Smooth muscle cell (in vitro differentiated cells): ENCODE results near the gene EHD4. TPM values are rescaled to one million over a fixed set of nuclear protein-coding genes. Genes with fewer than 3 reads are reported as not detected.

Experiments
- DNase-seq: peaks from one replicate; lab custom pipeline; 2025; ENCODE audit not compliant: unreplicated experiment; lab: John Stamatoyannopoulos, UW
- H2AFZ ChIP-seq: fragments of 200-600 bp; sonication (generic); 2 replicates; pipeline ENCODE4 v1.6.0; 2016; ENCODE audit warnings: antibody characterized with exemption, low read depth, mild to moderate bottlenecking
- H3F3A ChIP-seq: fragments of 200-600 bp; sonication (generic); 2 replicates; pipeline ENCODE4 v1.6.0; 2017; ENCODE audit warnings: antibody characterized with exemption, low read depth
- H3K27ac ChIP-seq: fragments of 200-600 bp; sonication (generic); 2 replicates; pipeline ENCODE4 v1.5.1; 2016; ENCODE audit warnings: low read depth, mild to moderate bottlenecking
- H3K27me3 ChIP-seq: fragments of 200-600 bp; sonication (generic); 2 replicates; pipeline ENCODE4 v1.6.1; 2016; ENCODE audit warnings: low read depth, mild to moderate bottlenecking
- H3K36me3 ChIP-seq: fragments of 200-600 bp; sonication (generic); 2 replicates; pipeline ENCODE4 v1.5.1; 2016; ENCODE audit warnings: low read depth
- H3K4me1 ChIP-seq: fragments of 200-600 bp; sonication (generic); 2 replicates; pipeline ENCODE4 v1.5.1; 2016; ENCODE audit warnings: low read depth
- H3K4me2 ChIP-seq: fragments of 200-600 bp; sonication (generic); 2 replicates; pipeline ENCODE4 v1.6.0; 2016; ENCODE audit warnings: mild to moderate bottlenecking
- H3K4me3 ChIP-seq: fragments of 200-600 bp; sonication (generic); 2 replicates; pipeline ENCODE4 v1.5.1; 2016; ENCODE audit warnings: mild to moderate bottlenecking
- H3K79me2 ChIP-seq: fragments of 200-600 bp; sonication (generic); 2 replicates; pipeline ENCODE4 v1.6.0; 2016; ENCODE audit warnings: low read depth, mild to moderate bottlenecking
- H3K9ac ChIP-seq: fragments of 200-600 bp; sonication (generic); 2 replicates; pipeline ENCODE4 v1.6.0; 2016; ENCODE audit warnings: low read depth
- H3K9me3 ChIP-seq: fragments of 200-600 bp; sonication (generic); replicated peaks from 2 replicates; pipeline ENCODE4 v1.5.1; 2016; ENCODE audit warnings: low read depth
- H4K20me1 ChIP-seq: fragments of 200-600 bp; sonication (generic); 2 replicates; pipeline ENCODE4 v1.6.0; 2016; ENCODE audit warnings: low read depth
- CTCF ChIP-seq: fragments of 200-600 bp; sonication (generic); IDR thresholded peaks from 2 replicates; pipeline ENCODE4 v1.5.1; 2017; ENCODE audit warnings: borderline replicate concordance, mild to moderate bottlenecking, antibody characterized with exemption; ENCODE audit not compliant: insufficient read depth, poor library complexity, severe bottlenecking
- WGBS: methylation state at CpG from one replicate; pipeline ENCODE4 v1.1.7; 2016; ENCODE audit warnings: low lambda C conversion rate; 5-methylcytosine and 5-hydroxymethylcytosine counted together
- polyA plus RNA-seq: library from polyadenylated mRNA; unstranded; fragments of >200 nt; fragmentation: Nextera tagmentation; extraction: Ambion mirVana; gene quantifications from 2 replicates; pipeline ENCODE4 v1.2.1, GENCODE V29; 2016
- total RNA-seq: library from RNA; depleted of rRNA; stranded (reverse); fragments of >200 nt; gene quantifications from 2 replicates; pipeline ENCODE4 v1.2.3, GENCODE V29; 2014

EHD4 gene
- total and polyA plus RNA-seq, 2 experiments from 2014 or later = 11.5 to 15.8 TPM

- Histone ChIP-seq H3K27ac (no peak overlapping the region), H3K36me3 (no peaks in the 10 kb centered on the region), H2AFZ (no peak overlapping the region), H4K20me1 (no peaks in the 10 kb centered on the region), H3K4me2 (no peak overlapping the region), H3K4me3 (no peak overlapping the region), H3K9me3 (no peaks in the 10 kb centered on the region), H3K79me2 (no peaks in the 10 kb centered on the region), H3K4me1 (no peaks in the 10 kb centered on the region), H3K9ac (no peak overlapping the region), H3F3A (no peaks in the 10 kb centered on the region), H3K27me3 (no peaks in the 10 kb centered on the region)
- no peak for DNase-seq
- TF ChIP-seq CTCF = no peak
- 86% methylated on average over 17 of the region's 17 CpGs for WGBS
These were observed 15.0 kb upstream of the EHD4 start for GRCh38 chr15:41987246-41987924.

- H3K4me1 ChIP-seq = no peaks in the 10 kb centered on the region
- no peak overlapping the region for H3K4me2 ChIP-seq
- no peaks in the 10 kb centered on the region for H3K79me2 ChIP-seq
- H3K9me3 ChIP-seq = no peaks in the 10 kb centered on the region
- no peak for TF ChIP-seq CTCF
- no peaks in the 10 kb centered on the region for H3K36me3 ChIP-seq
- 95% methylated on average over 19 of the region's 19 CpGs for WGBS
- no peaks in the 10 kb centered on the region for H3K27me3 ChIP-seq
- no peak overlapping the region for H2AFZ ChIP-seq
- no peak for DNase-seq
- H4K20me1 ChIP-seq = no peaks in the 10 kb centered on the region
- H3F3A ChIP-seq = no peaks in the 10 kb centered on the region
- no peak overlapping the region for H3K27ac ChIP-seq
- H3K9ac ChIP-seq = no peak overlapping the region
- H3K4me3 ChIP-seq = no peak overlapping the region
These were observed 13.1 kb upstream of the EHD4 start for GRCh38 chr15:41985236-41986160.

- Histone ChIP-seq H3K4me1 (no peaks in the 10 kb centered on the region), H3K27me3 (no peaks in the 10 kb centered on the region), H3K79me2 (no peaks in the 10 kb centered on the region), H2AFZ (no peak overlapping the region), H3K4me3 (no peak overlapping the region), H3K36me3 (no peaks in the 10 kb centered on the region), H3K9me3 (no peaks in the 10 kb centered on the region), H3K27ac (no peak overlapping the region), H4K20me1 (no peaks in the 10 kb centered on the region), H3K9ac (no peak overlapping the region), H3F3A (no peaks in the 10 kb centered on the region), H3K4me2 (no peak overlapping the region)
- no peak for TF ChIP-seq CTCF
- no peak for DNase-seq
- WGBS = 93% methylated on average over 5 of the region's 5 CpGs
These were observed 12.3 kb upstream of the EHD4 start for GRCh38 chr15:41984622-41985021.
